GM21786 (cell line): Measurements from ENCODE around the gene GLP1R.

Experiments used
- ATAC-seq: cut with Tn5 transposase; IDR thresholded peaks from one replicate; pipeline ENCODE4 v1.9.1; 2021; ENCODE audit not compliant: unreplicated experiment

Gene GLP1R

GRCh38 chr6:39048481-39049399 lies at the start of gene GLP1R:
TSS of gene GLP1R (plus strand) at chr6:39048781. CDS start at chr6:39048841, 60 bp downstream.
- no peak for ATAC-seq

- ATAC-seq: no peak
Measured at GRCh38 chr6:39003072-39003471, 45.5 kb upstream of the GLP1R start.

GRCh38 chr6:39003492-39003891 lies 45.1 kb upstream of the GLP1R start:
- ATAC-seq: no peak

GRCh38 chr6:39004801-39005200 lies 43.8 kb upstream of the GLP1R start:
- ATAC-seq: no peak

- no peak for ATAC-seq
Measured at GRCh38 chr6:39005774-39006173, 42.8 kb upstream of the GLP1R start.

GRCh38 chr6:39007575-39007974 lies 41.0 kb upstream of the GLP1R start:
- ATAC-seq: no peak

GRCh38 chr6:39008737-39009136 lies 39.8 kb upstream of the GLP1R start:
- no peak for ATAC-seq

- no peak for ATAC-seq
Measured at GRCh38 chr6:39009476-39009875, 39.1 kb upstream of the GLP1R start.

- ATAC-seq: no peak
Measured at GRCh38 chr6:39016839-39017546, 31.6 kb upstream of the GLP1R start.

- no peak for ATAC-seq
Measured at GRCh38 chr6:39017547-39017880, 31.1 kb upstream of the GLP1R start.

GRCh38 chr6:39018103-39018502 lies 30.5 kb upstream of the GLP1R start:
- no peak for ATAC-seq

GRCh38 chr6:39020136-39020535 lies 28.4 kb upstream of the GLP1R start:
- no peak for ATAC-seq

- no peak for ATAC-seq
Measured at GRCh38 chr6:39021041-39021440, 27.5 kb upstream of the GLP1R start.

- no peak for ATAC-seq
Measured at GRCh38 chr6:39021779-39022178, 26.8 kb upstream of the GLP1R start.

GRCh38 chr6:39026175-39026574 lies 22.4 kb upstream of the GLP1R start:
- ATAC-seq: no peak

GRCh38 chr6:39029156-39030011 lies 19.2 kb upstream of the GLP1R start:
- ATAC-seq: no peak

GRCh38 chr6:39035681-39036080 lies 12.9 kb upstream of the GLP1R start:
- ATAC-seq: no peak

GRCh38 chr6:39037082-39037508 lies 11.5 kb upstream of the GLP1R start:
- no peak for ATAC-seq

- ATAC-seq: no peak
Measured at GRCh38 chr6:39037707-39038106, 10.9 kb upstream of the GLP1R start.

GRCh38 chr6:39040080-39040673 lies 8.4 kb upstream of the GLP1R start:
- ATAC-seq: no peak

- no peak for ATAC-seq
Measured at GRCh38 chr6:39041072-39041471, 7.5 kb upstream of the GLP1R start.
